Neural progenitor cell (in vitro differentiated cells): ENCODE data around the gene ITCH.

Source experiments
- EZH2 ChIP-seq: fragments of 200-600 bp; sonication (generic); IDR thresholded peaks from 2 replicates; pipeline ENCODE4 v1.6.1; 2017; ENCODE audit warnings: antibody characterized with exemption, mild to moderate bottlenecking, moderate library complexity
- TF ChIP-seq, protein P1 (sequence below): fragments of 200-600 bp; sonication (generic); IDR thresholded peaks from 2 replicates; pipeline ENCODE4 v1.5.1; 2017; ENCODE audit warnings: antibody characterized with exemption, mild to moderate bottlenecking

DNA sequence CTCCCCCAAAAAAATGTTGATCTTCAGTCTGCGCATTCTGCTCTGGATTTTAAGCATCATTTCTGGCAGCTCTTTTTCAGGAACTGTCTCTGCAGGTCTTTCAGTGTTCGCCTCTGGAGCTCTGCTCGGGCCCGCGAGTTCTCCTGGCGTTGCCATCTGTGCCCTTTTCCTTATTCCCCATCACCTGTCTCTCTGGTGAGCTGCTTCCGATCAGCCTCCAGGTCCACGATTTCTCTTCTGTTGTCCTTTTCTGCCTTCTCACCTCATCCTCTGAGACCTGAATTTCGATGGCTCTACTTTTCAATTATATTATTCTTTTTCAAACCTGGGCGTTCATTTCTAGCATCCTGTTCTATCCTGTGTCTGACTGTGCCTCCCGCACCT is 194.9 kb downstream of the ITCH start:
- TF ChIP-seq, protein P1, sequence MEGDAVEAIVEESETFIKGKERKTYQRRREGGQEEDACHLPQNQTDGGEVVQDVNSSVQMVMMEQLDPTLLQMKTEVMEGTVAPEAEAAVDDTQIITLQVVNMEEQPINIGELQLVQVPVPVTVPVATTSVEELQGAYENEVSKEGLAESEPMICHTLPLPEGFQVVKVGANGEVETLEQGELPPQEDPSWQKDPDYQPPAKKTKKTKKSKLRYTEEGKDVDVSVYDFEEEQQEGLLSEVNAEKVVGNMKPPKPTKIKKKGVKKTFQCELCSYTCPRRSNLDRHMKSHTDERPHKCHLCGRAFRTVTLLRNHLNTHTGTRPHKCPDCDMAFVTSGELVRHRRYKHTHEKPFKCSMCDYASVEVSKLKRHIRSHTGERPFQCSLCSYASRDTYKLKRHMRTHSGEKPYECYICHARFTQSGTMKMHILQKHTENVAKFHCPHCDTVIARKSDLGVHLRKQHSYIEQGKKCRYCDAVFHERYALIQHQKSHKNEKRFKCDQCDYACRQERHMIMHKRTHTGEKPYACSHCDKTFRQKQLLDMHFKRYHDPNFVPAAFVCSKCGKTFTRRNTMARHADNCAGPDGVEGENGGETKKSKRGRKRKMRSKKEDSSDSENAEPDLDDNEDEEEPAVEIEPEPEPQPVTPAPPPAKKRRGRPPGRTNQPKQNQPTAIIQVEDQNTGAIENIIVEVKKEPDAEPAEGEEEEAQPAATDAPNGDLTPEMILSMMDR: no peak
- TF ChIP-seq EZH2: no peak
